H1 (cell line): Measurements from ENCODE around the gene SLX9. TPM values are rescaled to one million over a fixed set of nuclear protein-coding genes. Genes with fewer than 3 reads are reported as not detected.

Source experiments
- ASH2L ChIP-seq: fragments of 200-600, 300-600 bp; sonication (generic); IDR thresholded peaks from one replicate; pipeline ENCODE4 v1.7.1; 2017; ENCODE audit warnings: low read length
- BACH1 ChIP-seq: IDR thresholded peaks from 2 replicates; pipeline ENCODE4 v1.6.1; 2012; ENCODE audit warnings: low read length, improper control_type of control experiment
- CBX5 ChIP-seq: fragments of 300-800, 300-1000 bp; sonication (generic); IDR thresholded peaks from 2 replicates; pipeline ENCODE4 v1.7.1; 2016; ENCODE audit warnings: antibody characterized with exemption, low read length, low read depth
- CBX8 ChIP-seq: fragments of 300-800, 300-1000 bp; sonication (generic); IDR thresholded peaks from 2 replicates; pipeline ENCODE4 v1.7.1; 2016; ENCODE audit warnings: low read depth, low read length, borderline replicate concordance
- CHD1 ChIP-seq: IDR thresholded peaks from 2 replicates; pipeline ENCODE4 v1.6.1; 2012; ENCODE audit warnings: low read depth, low read length, improper control_type of control experiment
- CHD2 ChIP-seq: IDR thresholded peaks from 2 replicates; pipeline ENCODE4 v1.6.1; 2012; ENCODE audit warnings: low read length, improper control_type of control experiment
- GTF2F1 ChIP-seq: IDR thresholded peaks from 2 replicates; pipeline ENCODE4 v1.6.1; 2012; ENCODE audit warnings: low read depth, low read length, improper control_type of control experiment, borderline replicate concordance
- KDM1A ChIP-seq: fragments of 200-600, 300-600 bp; sonication (generic); IDR thresholded peaks from 2 replicates; pipeline ENCODE4 v1.7.1; 2016; ENCODE audit warnings: mild to moderate bottlenecking, low read length, borderline replicate concordance
- MAFK ChIP-seq: IDR thresholded peaks from 2 replicates; pipeline ENCODE4 v1.6.1; 2012; ENCODE audit warnings: low read depth, mild to moderate bottlenecking, improper control_type of control experiment, low read length
- NANOG ChIP-seq: IDR thresholded peaks from 2 replicates; pipeline ENCODE4 v1.6.1; 2011; ENCODE audit warnings: low read length, low read depth, mild to moderate bottlenecking, inconsistent platforms; ENCODE audit not compliant: insufficient read depth, poor library complexity, severe bottlenecking
- RBBP5 ChIP-seq: IDR thresholded peaks from 2 replicates; pipeline ENCODE4 v1.7.1; 2012; ENCODE audit warnings: low read depth, mild to moderate bottlenecking, inconsistent platforms, low read length, moderate library complexity, borderline replicate concordance
- SIN3A ChIP-seq, 2 experiments: IDR thresholded peaks in 1 of 2; conservative IDR thresholded peaks in 1 of 2; 2 replicates each; pipeline ENCODE4 v1.6.1; 2011 to 2012; ENCODE audit warnings: low read length in 2 of 2, improper control_type of control experiment in 1 of 2, low read depth in 1 of 2, mild to moderate bottlenecking in 1 of 2
- SIX5 ChIP-seq: IDR thresholded peaks from 2 replicates; pipeline ENCODE4 v1.6.1; 2011; ENCODE audit warnings: mild to moderate bottlenecking, low read depth, low read length
- TCF12 ChIP-seq: IDR thresholded peaks from 2 replicates; pipeline ENCODE4 v1.6.1; 2011; ENCODE audit warnings: low read depth, mild to moderate bottlenecking, low read length
- YY1 ChIP-seq: IDR thresholded peaks from 2 replicates; pipeline ENCODE4 v1.6.1; 2011; ENCODE audit warnings: low read depth, mild to moderate bottlenecking, low read length
- ZNF274 ChIP-seq: IDR thresholded peaks from 2 replicates; pipeline ENCODE4 v1.7.0; 2012; ENCODE audit warnings: low read length, borderline replicate concordance; ENCODE audit errors: extremely low read depth
- polyA plus RNA-seq, 7 experiments: library from polyadenylated mRNA; depleted of rRNA in 3 of 7; stranded (reverse) in 5 of 7; unstranded in 2 of 7; fragments of >200 nt in 5 of 7; fragments of 200-250 nt in 2 of 7; gene quantifications; 1 replicate in 5 of 7; 2 replicates in 1 of 7; 4 replicates in 1 of 7; pipeline versions ENCODE4 v1.2.1 to v1.2.3, GENCODE V29; 2011 to 2013; ENCODE audit warnings: missing spikeins in 2 of 7, mixed read lengths in 2 of 7
- total RNA-seq: library from RNA; stranded (reverse); fragmentation: NEBNext Ultra II Directional; extraction: Animal tissue kit (Norgen Biotek cat#: 25700); gene quantifications from 2 replicates; pipeline ENCODE4 v1.2.1, GENCODE V29; 2021

SLX9 gene
- total and polyA plus RNA-seq, 2 of the 8 experiments (the other 6 are each of a cell fraction or from before 2014, with no cell fraction given) = 17.7 to 57.3 TPM

DNA sequence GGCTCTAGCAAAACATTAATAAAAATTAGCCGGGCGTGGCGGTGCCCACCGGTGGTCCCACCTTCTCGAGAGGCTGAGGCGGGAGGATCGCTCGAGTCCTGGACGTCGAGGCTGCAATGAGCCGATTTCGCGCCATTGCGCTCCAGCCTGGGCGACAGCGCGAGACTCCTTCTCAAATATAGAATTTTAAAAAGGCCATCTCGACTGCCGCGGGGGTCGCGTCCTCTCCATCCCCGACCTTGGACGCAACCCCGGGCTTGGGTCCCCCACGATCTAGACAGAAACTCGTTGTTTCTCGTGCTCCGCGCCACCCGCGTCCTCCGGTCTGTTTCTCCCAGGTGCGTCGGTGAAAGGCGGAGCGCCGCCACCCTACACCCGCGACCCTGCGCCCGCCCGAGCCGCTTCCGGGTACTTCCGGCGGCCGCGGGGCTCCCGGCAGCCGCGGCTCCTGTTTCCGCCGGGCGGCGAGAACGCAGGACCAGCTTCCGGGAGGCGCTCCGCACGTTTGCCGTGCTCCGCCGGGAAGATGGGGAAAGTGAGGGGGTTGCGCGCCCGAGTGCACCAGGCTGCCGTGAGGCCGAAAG is at the start of gene SLX9 (continued):
- no peak for TF ChIP-seq CBX8
- peak; percentile 78; the same call in 1 of the 2 replicates for TF ChIP-seq YY1
- 0 out of 2 replicates have a peak, but pooled peaks have one; percentile 29 for TF ChIP-seq TCF12
- no peak for TF ChIP-seq MAFK
- TF ChIP-seq GTF2F1 = peak; percentile 45; the same call in 1 of the 2 replicates
- TF ChIP-seq SIN3A (conservative IDR thresholded peaks at IDR 0.05 in 1 of 2, IDR thresholded peaks at IDR 0.05 in 1 of 2; ENCODE audit: low read depth in 1 of 2, low read length in 2 of 2) = peak; percentile 56 to 60; a peak in 1 of 4 replicates
- peak; percentile 87 for TF ChIP-seq ASH2L
- no peak for TF ChIP-seq ZNF274
- peak; percentile 64 for TF ChIP-seq BACH1
- TF ChIP-seq RBBP5 = peak; percentile 92; the same call in 1 of the 2 replicates
- no peak for TF ChIP-seq CBX5
- peak; percentile 7 for TF ChIP-seq NANOG
- TF ChIP-seq SIX5 = peak; percentile 17; the same call in 1 of the 2 replicates
- peak; percentile 91; the same call in 1 of the 2 replicates for TF ChIP-seq KDM1A
- no peak for TF ChIP-seq CHD1
- TF ChIP-seq CHD2 = peak; percentile 46; the same call in 1 of the 2 replicates
